Aorta (tissue), 5 donors: Measurements from ENCODE around the gene TNIK. TPM values are rescaled to one million over a fixed set of nuclear protein-coding genes. Genes with fewer than 3 reads are reported as not detected.

Experiments
- ATAC-seq: fragments of 200-7000 bp; cut with Tn5 transposase; one replicate; pipeline ENCODE4 v1.9.1; 2022; ENCODE audit warnings: moderate library complexity; ENCODE audit not compliant: low FRiP score
- DNase-seq, 2 donors: peaks; one replicate each; pipeline ENCODE4 v3.0.0-alpha.2; 2020
- H3K27ac ChIP-seq, 2 donors: one replicate each; pipeline ENCODE4 v1.5.1; 2013; ENCODE audit warnings: low read length in 2 of 2, mild to moderate bottlenecking in 2 of 2, moderate library complexity in 2 of 2, control low read depth in 1 of 2, inconsistent platforms in 1 of 2, low read depth in 1 of 2
- H3K27me3 ChIP-seq, 2 donors: one replicate each; pipeline ENCODE4 v1.6.1; 2013; ENCODE audit warnings: control low read depth in 1 of 2, low read length in 1 of 2, mild to moderate bottlenecking in 1 of 2, moderate library complexity in 1 of 2; ENCODE audit not compliant: insufficient read depth in 2 of 2, control insufficient read depth in 1 of 2
- H3K36me3 ChIP-seq, 2 donors: one replicate each; pipeline ENCODE4 v1.6.1; 2013; ENCODE audit warnings: control low read depth in 1 of 2, low read length in 1 of 2, mild to moderate bottlenecking in 1 of 2; ENCODE audit not compliant: insufficient read depth in 2 of 2, control insufficient read depth in 1 of 2
- H3K4me1 ChIP-seq, 2 donors: one replicate each; pipeline ENCODE4 v1.6.1; 2013; ENCODE audit warnings: low read length in 2 of 2, control low read depth in 1 of 2, mild to moderate bottlenecking in 1 of 2, moderate library complexity in 1 of 2; ENCODE audit not compliant: insufficient read depth in 2 of 2, control insufficient read depth in 1 of 2
- H3K4me3 ChIP-seq, 2 donors: one replicate each; pipeline ENCODE4 v1.5.1; 2013; ENCODE audit warnings: low read length in 2 of 2, control low read depth in 1 of 2, mild to moderate bottlenecking in 1 of 2
- H3K9me3 ChIP-seq: one replicate; pipeline ENCODE4 v1.6.1; 2013; ENCODE audit warnings: mild to moderate bottlenecking, low read length; ENCODE audit not compliant: control insufficient read depth
- WGBS, 2 donors: extraction: QIAGEN DNeasy Blood & Tissue Kit; methylation state at CpG; one replicate each; pipeline ENCODE4 v1.1.7; 2013; 5-methylcytosine and 5-hydroxymethylcytosine counted together
- intact Hi-C, 2 donors: fragments of 100-400 bp; cut with DNase I; formaldehyde crosslinking; loops; one replicate each; pipeline versions ENCODE4 v1.14.2 to v1.15.0; 2022
- polyA plus RNA-seq, 2 donors: library from polyadenylated mRNA; stranded (reverse); fragments of 200-250 nt; gene quantifications; one replicate each; pipeline ENCODE4 v1.2.3, GENCODE V29; 2013
- total RNA-seq, 2 donors: library from RNA; stranded (reverse); fragmentation: NEBNext Ultra II Directional; extraction: Animal tissue kit (Norgen Biotek cat#: 25700); gene quantifications; one replicate each; pipeline ENCODE4 v1.2.1, GENCODE V29; 2021
- donor health status: healthy with polysubstance abuse.
- donor health status: Bipolar disorder and iron deficiency.
- donor health status: DM: no; HTN: no; CAD: no.
- donor health status: DM: no; HTN: no; CAD: no.
- donor health status: DM: yes; HTN: yes; CAD: no.

TNIK gene
- total and polyA plus RNA-seq, 4 donors = 4.7 to 14.6 (median 8.8) TPM

DNA sequence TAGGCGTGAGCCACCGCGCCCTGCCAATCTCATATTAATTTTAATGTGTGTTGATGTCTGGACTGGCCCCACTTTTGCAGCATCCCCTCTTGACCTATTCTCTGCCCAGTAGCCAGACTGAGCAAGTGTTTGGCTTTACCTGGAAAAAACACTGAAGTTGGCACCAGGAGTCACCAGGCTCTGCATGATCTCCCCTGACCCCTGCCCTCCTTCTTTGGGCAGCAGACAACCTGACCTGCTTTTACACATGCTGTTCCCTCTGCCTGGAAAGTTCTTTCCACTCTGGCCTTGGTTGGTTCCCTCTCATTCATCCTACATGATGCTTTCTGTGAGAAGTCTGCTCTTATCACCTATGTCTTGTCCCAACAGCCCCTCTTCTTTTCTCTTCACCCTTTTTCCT is 365.8 kb downstream of the TNIK start:
- intact Hi-C loops = no loop called here
- peaks cover 0 to 4% of the 10 kb centered on the region in 2 donors for H3K4me1 ChIP-seq
- WGBS, 2 donors = 96 to 98% methylated on average over 3 of the region's 3 CpGs
- H3K9me3 ChIP-seq = no peaks in the 10 kb centered on the region
- H3K27ac ChIP-seq = no peak overlapping the region
- no peak overlapping the region for H3K4me3 ChIP-seq
- DNase-seq (no peak), ATAC-seq (no peak)
- H3K27me3 ChIP-seq = no peaks in the 10 kb centered on the region
- H3K36me3 ChIP-seq = peaks cover 4% of the 10 kb centered on the region in 2 donors

DNA sequence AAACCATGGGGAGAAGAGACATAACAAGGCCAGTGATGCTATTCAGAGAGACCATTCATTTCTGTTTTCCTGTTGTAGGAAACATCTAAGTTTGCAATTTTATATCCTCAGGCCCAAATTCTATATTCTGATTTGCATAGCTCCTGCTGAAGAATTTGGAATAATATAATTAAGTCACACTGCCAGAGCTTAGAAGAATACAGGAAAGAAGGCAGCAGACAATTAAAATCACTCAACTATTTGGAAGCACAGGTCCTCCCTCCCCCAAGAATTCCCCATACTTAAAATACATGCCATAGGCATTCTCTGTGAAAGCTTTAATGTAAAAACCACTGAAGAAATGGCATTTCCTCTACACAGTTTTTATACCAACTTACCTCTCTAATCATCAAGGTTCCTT is 366.7 kb downstream of the TNIK start:
- H3K9me3 ChIP-seq = no peaks in the 10 kb centered on the region
- intact Hi-C loops = no loop called here
- H3K36me3 ChIP-seq = peaks cover 2 to 4% of the 10 kb centered on the region in 2 donors
- ATAC-seq (no peak), DNase-seq (no peak)
- H3K4me3 ChIP-seq = no peak overlapping the region
- H3K4me1 ChIP-seq = peaks cover 0 to 4% of the 10 kb centered on the region in 2 donors
- H3K27ac ChIP-seq = no peak overlapping the region
- no peaks in the 10 kb centered on the region for H3K27me3 ChIP-seq

DNA sequence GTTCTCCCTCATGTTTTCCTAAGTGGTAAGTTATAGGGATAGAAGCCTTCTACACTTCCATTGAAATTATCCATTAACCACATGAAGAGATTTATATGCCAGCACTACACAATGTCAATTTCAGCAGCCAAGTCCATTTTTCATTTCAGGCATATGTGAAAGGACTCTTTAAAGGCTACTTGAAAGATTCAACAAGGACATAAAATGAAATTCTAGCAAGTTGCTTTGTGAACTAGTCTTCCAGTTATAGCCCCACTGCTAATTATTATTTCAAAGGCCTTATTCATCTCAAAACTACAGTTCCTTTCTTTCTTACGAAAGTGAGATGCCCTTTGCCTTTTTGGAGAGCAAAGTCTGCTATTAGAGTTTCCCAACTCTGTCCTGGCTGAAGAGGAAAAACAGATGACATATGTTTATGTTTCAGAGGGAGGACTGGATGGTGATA is 367.7 kb downstream of the TNIK start:
- no peak overlapping the region for H3K4me3 ChIP-seq
- H3K9me3 ChIP-seq = no peaks in the 10 kb centered on the region
- 48 to 77% methylated on average over 1 of the region's 1 CpG for WGBS, 2 donors
- peaks cover 0 to 4% of the 10 kb centered on the region in 2 donors for H3K4me1 ChIP-seq
- DNase-seq = no peak
- H3K27ac ChIP-seq = no peak overlapping the region
- intact Hi-C loops = no loop called here
- H3K36me3 ChIP-seq = peaks cover 2 to 4% of the 10 kb centered on the region in 2 donors
- no peaks in the 10 kb centered on the region for H3K27me3 ChIP-seq
- no peak for ATAC-seq

DNA sequence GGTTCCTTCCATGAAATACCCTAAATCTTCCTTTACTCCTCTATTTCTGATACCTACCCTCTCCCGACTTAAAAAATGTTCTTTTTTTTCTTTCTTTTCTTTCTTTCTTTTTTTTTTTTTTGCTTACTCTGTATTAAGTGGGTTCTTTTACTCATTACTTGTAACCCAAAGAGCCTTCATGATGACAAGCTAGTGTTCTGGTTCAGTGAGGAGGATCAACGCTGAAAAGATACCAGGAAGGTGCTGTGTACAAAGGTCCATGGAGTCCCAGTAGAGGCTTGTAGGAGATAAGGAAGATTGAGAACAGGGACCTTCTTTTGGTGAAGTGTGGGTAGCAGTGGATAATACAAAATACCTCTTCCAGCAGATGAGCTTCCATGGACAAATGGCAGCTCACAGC is 369.9 kb downstream of the TNIK start:
- intact Hi-C loops = no loop called here
- H3K4me3 ChIP-seq = no peak overlapping the region
- peaks cover 2% of the 10 kb centered on the region in 2 donors for H3K36me3 ChIP-seq
- no peak overlapping the region for H3K27ac ChIP-seq
- no peaks in the 10 kb centered on the region for H3K9me3 ChIP-seq
- ATAC-seq = no peak
- no peak for DNase-seq
- 96 to 100% methylated on average over 2 of the region's 2 CpGs for WGBS, 2 donors
- H3K27me3 ChIP-seq = no peaks in the 10 kb centered on the region
- peaks cover 0 to 4% of the 10 kb centered on the region in 2 donors for H3K4me1 ChIP-seq

DNA sequence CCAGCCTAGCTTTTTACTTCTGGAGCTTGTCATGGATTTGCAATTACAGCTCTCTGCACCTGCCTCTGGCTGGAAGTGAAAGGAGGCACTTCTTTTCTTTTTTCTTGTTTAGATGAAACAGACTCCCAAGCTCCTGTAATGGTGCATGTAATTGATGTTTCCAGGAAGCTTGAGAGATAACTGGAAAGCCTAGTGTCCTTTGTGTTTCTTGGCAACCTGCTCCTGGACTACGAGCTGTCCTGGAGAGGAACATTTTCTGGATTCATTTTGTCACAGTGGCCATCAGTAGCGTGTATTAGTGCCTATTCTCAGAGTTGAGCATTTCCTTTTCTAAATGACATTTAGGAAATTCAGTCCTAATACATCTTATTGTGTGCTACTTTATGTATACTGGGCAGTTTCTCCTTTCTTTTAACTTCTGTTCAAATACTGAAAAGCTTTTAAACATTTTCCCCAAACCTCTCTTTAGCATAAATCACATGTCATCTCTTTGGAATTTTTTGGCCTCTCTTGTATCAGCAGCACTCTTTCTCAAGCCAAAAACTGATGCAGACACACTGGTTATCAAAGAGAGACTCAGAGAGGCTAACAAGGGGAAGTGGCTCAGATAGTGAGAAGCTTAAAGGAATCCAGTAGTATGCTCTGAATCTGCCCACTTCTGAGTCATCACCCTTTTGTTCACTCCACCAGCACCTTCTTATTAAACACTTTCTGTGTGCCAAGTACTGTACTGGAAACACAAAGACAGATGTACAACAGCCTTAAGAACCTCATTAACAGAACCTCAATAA is 371.0 kb downstream of the TNIK start:
- WGBS, 2 donors = 39 to 42% methylated on average over 2 of the region's 2 CpGs
- H3K27ac ChIP-seq = no peak overlapping the region
- intact Hi-C loops = no loop called here
- ATAC-seq (no peak), DNase-seq (no peak)
- H3K4me3 ChIP-seq = no peak overlapping the region
- peaks cover 0 to 4% of the 10 kb centered on the region in 2 donors for H3K4me1 ChIP-seq
- no peaks in the 10 kb centered on the region for H3K27me3 ChIP-seq
- no peaks in the 10 kb centered on the region for H3K9me3 ChIP-seq
- peaks cover 0 to 2% of the 10 kb centered on the region in 2 donors for H3K36me3 ChIP-seq

DNA sequence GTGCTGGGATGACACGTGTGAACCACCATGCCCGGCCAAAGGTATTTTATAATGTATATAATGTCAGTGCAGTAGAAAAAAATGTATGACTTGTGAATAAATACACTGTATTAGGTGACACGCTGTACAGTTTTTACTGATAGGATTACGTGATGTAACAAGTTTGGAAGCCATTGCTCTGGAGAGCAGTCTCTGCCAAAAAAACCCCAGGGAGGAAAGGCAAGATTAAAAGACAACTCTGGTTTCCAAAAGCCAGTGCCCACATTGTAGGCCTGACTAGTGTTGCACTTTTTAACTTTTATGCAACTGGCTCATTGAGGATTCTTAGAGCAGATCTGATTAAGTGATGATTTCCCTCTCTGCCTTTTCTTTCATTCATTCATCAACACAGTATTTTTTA is 371.7 kb downstream of the TNIK start:
- WGBS, 2 donors = 53 to 58% methylated on average over 4 of the region's 4 CpGs
- ATAC-seq = no peak
- intact Hi-C loops = no loop called here

DNA sequence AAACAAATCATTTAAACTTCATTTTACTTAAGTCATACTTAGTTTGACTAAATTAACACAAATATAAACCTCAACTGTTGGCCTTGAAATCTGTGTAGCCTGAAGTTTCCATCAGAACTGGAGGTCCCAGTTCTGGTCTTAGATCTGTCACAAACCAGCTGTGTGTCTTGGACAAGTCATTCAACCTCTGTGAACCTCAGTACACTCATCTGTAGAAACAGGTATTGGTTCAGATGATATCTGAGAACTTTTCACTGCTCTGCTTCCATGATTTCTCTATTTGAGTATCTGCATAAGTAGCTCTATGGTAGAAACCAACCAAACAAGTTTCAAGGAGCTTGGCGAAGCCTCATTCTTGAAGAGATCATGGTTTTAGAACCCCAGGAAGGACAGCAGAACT is 373.3 kb downstream of the TNIK start:
- WGBS, 2 donors = 97 to 98% methylated on average over 1 of the region's 1 CpG
- no peaks in the 10 kb centered on the region for H3K36me3 ChIP-seq
- intact Hi-C loops = no loop called here

More for the DNA sequence above, 371.7 kb downstream of the TNIK start:
- Histone ChIP-seq H3K4me3 (no peak overlapping the region), H3K36me3 (peaks cover 0 to 2% of the 10 kb centered on the region in 2 donors), H3K27ac (no peak overlapping the region), H3K9me3 (no peaks in the 10 kb centered on the region), H3K27me3 (no peaks in the 10 kb centered on the region), H3K4me1 (peaks cover 0 to 4% of the 10 kb centered on the region in 2 donors)
- no peak for DNase-seq

DNA sequence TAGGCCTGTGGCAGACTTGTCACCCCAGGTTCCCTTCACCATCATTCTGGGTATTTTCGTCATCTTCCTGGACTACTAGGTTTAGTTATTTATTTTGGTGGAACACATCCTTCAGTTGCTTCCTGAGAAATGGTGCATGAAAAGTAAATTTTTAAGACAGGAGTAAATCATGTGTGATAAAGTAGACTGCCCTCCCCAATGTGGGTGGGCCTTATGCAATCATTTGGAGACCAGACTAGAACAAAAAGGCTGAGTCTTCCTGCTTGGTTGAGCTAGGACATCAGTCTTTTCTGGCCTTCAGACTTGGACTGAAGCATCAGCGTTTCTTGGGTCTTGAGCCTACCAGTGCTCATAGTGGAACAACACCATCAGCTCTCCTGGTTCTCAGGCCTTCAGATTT is 382.9 kb downstream of the TNIK start:
- Histone ChIP-seq H3K4me3 (no peak overlapping the region), H3K36me3 (no peaks in the 10 kb centered on the region), H3K27ac (no peak overlapping the region), H3K4me1 (no peaks in the 10 kb centered on the region), H3K9me3 (no peaks in the 10 kb centered on the region), H3K27me3 (no peaks in the 10 kb centered on the region)
- 44 to 72% methylated on average over 2 of the region's 2 CpGs for WGBS, 2 donors
- intact Hi-C loops = no loop called here
- ATAC-seq (no peak), DNase-seq (no peak)

More for the DNA sequence above, 373.3 kb downstream of the TNIK start:
- Histone ChIP-seq H3K4me1 (peaks cover 0 to 4% of the 10 kb centered on the region in 2 donors), H3K4me3 (no peak overlapping the region), H3K27me3 (no peaks in the 10 kb centered on the region), H3K9me3 (no peaks in the 10 kb centered on the region), H3K27ac (no peak overlapping the region)
- DNase-seq = no peak
- ATAC-seq = no peak

DNA sequence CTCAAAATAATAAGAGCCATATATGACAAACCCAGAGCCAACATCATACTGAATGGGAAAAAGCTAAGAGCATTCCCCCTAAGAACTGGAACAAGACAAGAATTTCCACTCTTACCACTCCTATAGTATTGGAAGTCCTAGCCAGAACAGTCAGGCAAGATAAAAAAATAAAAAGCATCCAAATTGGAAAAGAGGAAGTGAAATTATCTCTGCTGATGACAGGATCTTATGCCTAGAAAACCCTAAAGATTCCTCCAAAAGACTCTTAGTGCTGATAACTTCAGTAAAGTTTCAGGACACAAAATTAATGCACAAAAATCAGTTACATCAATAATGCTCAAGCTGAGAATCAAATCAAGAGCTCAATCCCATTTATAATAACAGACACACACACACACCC is 387.8 kb downstream of the TNIK start:
- ATAC-seq (no peak), DNase-seq (no peak)
- Histone ChIP-seq H3K9me3 (no peaks in the 10 kb centered on the region), H3K4me3 (no peak overlapping the region), H3K27ac (no peak overlapping the region), H3K36me3 (no peaks in the 10 kb centered on the region), H3K4me1 (no peaks in the 10 kb centered on the region), H3K27me3 (no peaks in the 10 kb centered on the region)
- intact Hi-C loops = no loop called here
